NB4 (cell line): ENCODE results near the gene TRIM2.

Experiments
- MYC ChIP-seq: IDR thresholded peaks from 2 replicates; pipeline ENCODE4 v1.6.1; 2011; ENCODE audit warnings: low read depth, low read length
- POLR2A ChIP-seq: IDR thresholded peaks from 2 replicates; pipeline ENCODE4 v1.6.1; 2011; ENCODE audit warnings: mild to moderate bottlenecking; ENCODE audit not compliant: insufficient read length; ENCODE audit errors: extremely low read depth
- TF ChIP-seq, protein P1 (sequence below): IDR thresholded peaks from one replicate; pipeline ENCODE4 v1.5.1; 2012; ENCODE audit warnings: low read depth, low read length
- TF ChIP-seq, protein P2 (sequence below): IDR thresholded peaks from 2 replicates; pipeline ENCODE4 v1.6.1; 2011; ENCODE audit warnings: low read depth, low read length

DNA sequence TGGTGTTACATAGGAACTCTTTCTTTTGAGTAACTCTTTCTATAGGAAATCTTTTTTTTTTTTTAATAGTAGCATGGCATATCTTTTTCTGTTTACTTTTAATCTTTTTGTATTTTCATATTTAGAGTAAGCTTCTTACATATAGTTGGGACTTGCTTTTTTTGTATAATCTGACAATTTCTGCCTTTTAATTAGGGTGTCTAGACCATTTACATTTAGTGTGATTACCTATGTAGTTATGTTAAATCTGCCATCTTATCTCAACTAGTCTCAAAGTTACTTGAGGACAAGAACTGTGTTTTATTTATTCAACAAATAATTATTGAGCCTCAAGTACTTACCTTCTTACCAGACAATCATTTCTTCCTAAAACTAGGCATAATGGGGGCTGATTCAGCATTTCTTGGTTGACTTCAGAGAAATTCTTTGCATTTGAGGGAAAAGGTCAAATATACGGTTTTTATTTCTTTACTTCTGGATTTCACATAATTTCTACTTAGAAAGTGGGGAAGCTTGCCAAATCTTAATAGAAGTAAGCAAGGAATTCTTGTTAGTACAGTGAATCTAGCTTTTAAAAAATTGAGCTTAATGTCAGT is 168.8 kb downstream of the TRIM2 start:
- TF ChIP-seq, protein P1, sequence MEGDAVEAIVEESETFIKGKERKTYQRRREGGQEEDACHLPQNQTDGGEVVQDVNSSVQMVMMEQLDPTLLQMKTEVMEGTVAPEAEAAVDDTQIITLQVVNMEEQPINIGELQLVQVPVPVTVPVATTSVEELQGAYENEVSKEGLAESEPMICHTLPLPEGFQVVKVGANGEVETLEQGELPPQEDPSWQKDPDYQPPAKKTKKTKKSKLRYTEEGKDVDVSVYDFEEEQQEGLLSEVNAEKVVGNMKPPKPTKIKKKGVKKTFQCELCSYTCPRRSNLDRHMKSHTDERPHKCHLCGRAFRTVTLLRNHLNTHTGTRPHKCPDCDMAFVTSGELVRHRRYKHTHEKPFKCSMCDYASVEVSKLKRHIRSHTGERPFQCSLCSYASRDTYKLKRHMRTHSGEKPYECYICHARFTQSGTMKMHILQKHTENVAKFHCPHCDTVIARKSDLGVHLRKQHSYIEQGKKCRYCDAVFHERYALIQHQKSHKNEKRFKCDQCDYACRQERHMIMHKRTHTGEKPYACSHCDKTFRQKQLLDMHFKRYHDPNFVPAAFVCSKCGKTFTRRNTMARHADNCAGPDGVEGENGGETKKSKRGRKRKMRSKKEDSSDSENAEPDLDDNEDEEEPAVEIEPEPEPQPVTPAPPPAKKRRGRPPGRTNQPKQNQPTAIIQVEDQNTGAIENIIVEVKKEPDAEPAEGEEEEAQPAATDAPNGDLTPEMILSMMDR, result no peak
- TF ChIP-seq POLR2A (no peak), MYC (no peak)
- TF ChIP-seq, protein P2, sequence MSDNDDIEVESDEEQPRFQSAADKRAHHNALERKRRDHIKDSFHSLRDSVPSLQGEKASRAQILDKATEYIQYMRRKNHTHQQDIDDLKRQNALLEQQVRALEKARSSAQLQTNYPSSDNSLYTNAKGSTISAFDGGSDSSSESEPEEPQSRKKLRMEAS, result no peak
